A673 (cell line): ENCODE measurements around the gene HPS1. TPM values are rescaled to one million over a fixed set of nuclear protein-coding genes. Genes with fewer than 3 reads are reported as not detected.

Experiments used
- BruUV-seq: library from RNA; stranded (reverse); fragments of 400-500 nt; replicated peaks from 2 replicates; lab custom pipeline; 2021; lab: Mats Ljungman, UMichigan
- CTCF ChIA-PET: fragments of 300-600 bp; sonication (Branson Sonifier 250); formaldehyde crosslinking; loops from one replicate; lab custom pipeline; 2022; ENCODE audit warnings: antibody characterized with exemption; lab: Charles Lee
- POLR2A ChIA-PET: fragments of 300-600 bp; sonication (Branson Sonifier 250); formaldehyde crosslinking; loops from one replicate; lab custom pipeline; 2022; ENCODE audit warnings: antibody characterized with exemption; ENCODE audit not compliant: low non-redundant PET; lab: Charles Lee
- DNase-seq: peaks from one replicate; pipeline ENCODE4 v3.0.0-alpha.2; 2015; ENCODE audit warnings: low spot score
- H3K27ac ChIP-seq: fragments of 200-600 bp; sonication (generic); 2 replicates; pipeline ENCODE4 v1.5.1; 2016; ENCODE audit warnings: mixed run types, low read depth, mild to moderate bottlenecking, mixed read lengths, antibody characterized with exemption, low read length; ENCODE audit not compliant: poor library complexity, severe bottlenecking
- H3K27me3 ChIP-seq: fragments of 200-600 bp; sonication (generic); replicated peaks from 2 replicates; pipeline ENCODE4 v1.6.1; 2017; ENCODE audit warnings: mixed run types, low read depth, mild to moderate bottlenecking, mixed read lengths, antibody characterized with exemption, low read length; ENCODE audit not compliant: insufficient read depth, poor library complexity
- H3K36me3 ChIP-seq: fragments of 200-600 bp; sonication (generic); 2 replicates; pipeline ENCODE4 v1.6.1; 2016; ENCODE audit warnings: mixed run types, mild to moderate bottlenecking, mixed read lengths, antibody characterized with exemption, low read length; ENCODE audit not compliant: insufficient read depth, poor library complexity, severe bottlenecking
- H3K4me1 ChIP-seq: fragments of 200-600 bp; sonication (generic); 2 replicates; pipeline ENCODE4 v1.6.1; 2017; ENCODE audit warnings: mixed run types, mild to moderate bottlenecking, mixed read lengths, antibody characterized with exemption, low read length; ENCODE audit not compliant: insufficient read depth, poor library complexity, severe bottlenecking
- H3K4me3 ChIP-seq: fragments of 200-600 bp; sonication (generic); 2 replicates; pipeline ENCODE4 v1.5.1; 2016; ENCODE audit warnings: low read depth, mixed run types, mild to moderate bottlenecking, mixed read lengths, low read length; ENCODE audit not compliant: poor library complexity, severe bottlenecking
- H3K9me3 ChIP-seq: fragments of 200-600 bp; sonication (generic); 2 replicates; pipeline ENCODE4 v1.6.1; 2016; ENCODE audit warnings: mixed run types, low read depth, mild to moderate bottlenecking, mixed read lengths, antibody characterized with exemption, low read length; ENCODE audit not compliant: poor library complexity, severe bottlenecking
- EZH2 ChIP-seq: fragments of 200-600 bp; sonication (generic); IDR thresholded peaks from 2 replicates; pipeline ENCODE4 v1.6.1; 2017; ENCODE audit warnings: borderline replicate concordance, low read depth, mild to moderate bottlenecking, mixed read lengths, antibody characterized with exemption, low read length; ENCODE audit not compliant: poor library complexity, severe bottlenecking
- intact Hi-C: fragments of 100-400 bp; cut with micrococcal nuclease; formaldehyde crosslinking; loops from one replicate; pipeline ENCODE4 v1.10.0; 2022; ENCODE audit not compliant: unreplicated experiment
- total RNA-seq: library from RNA; stranded (reverse); gene quantifications from 2 replicates; pipeline ENCODE4 v1.2.3, GENCODE V29; 2021
- TF ChIP-seq, protein P1 (sequence below): fragments of 300-800, 200-600 bp; sonication (generic); conservative IDR thresholded peaks from 2 replicates; pipeline ENCODE4 v1.5.1; 2017; ENCODE audit warnings: low read depth, mild to moderate bottlenecking, antibody characterized with exemption, low read length, moderate library complexity, mixed read lengths

The HPS1 gene
- total RNA-seq, 1 experiment from 2014 or later: 40.6 TPM

DNA sequence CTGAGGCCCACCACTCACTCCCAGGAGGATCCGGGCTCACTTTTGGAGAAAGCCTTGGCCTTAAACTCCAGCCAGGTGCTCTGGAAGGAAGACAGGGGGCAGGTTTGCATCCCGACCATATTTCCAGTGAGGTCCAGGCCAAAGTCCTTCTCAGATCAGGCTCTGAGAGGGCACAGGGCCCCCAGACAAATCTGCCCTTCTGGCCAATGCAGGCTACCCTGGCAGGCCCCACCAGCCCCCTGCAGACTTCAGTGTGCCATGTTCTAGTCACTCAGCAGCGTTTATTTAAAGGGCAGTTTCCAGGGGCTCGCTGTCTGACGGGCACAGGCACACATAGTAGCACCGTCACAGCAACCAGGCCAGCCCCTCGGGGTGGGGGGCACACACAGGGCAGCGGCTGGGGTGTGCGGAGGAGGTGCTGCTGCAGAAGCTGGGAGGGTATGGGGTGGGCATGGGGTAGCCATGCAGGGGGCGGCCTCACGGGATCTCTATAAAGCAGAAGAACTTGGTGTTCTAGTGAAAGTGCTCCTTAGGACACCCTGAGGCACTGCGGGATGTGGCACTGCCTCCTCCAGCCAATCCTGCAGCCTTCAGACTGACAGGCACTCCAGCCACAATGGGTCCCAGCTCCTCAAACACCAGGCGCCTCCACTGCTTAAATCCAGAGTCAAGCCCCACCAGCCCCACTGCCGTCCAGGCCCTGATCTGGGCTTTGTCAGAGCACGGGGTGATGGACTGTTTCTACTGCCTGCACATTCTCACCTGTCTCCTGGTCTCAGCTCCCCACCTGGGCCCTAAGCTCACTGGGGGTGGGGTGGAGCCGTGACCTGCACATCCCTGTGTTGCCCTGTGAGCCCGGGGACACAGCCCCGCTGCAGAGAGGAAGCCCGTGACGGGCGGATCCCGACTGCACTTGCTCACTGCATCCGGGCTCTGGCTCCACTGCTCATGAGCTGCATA is 22.2 kb downstream of the HPS1 start:
- Histone ChIP-seq H3K36me3 (no peaks in the 10 kb centered on the region), H3K4me3 (no peak overlapping the region), H3K27ac (no peak overlapping the region), H3K27me3 (no peaks in the 10 kb centered on the region), H3K9me3 (no peaks in the 10 kb centered on the region), H3K4me1 (no peaks in the 10 kb centered on the region)
- DNase-seq: no peak
- ChIA-PET CTCF (interaction anchor here (0.8 to 1.4 kb wide), 2 partner anchors 10 to 36 kb away, joined by 3 to 7 read pairs; partner anchors contain the start of gene PYROXD2), POLR2A (no interaction called here)
- TF ChIP-seq, protein P1, sequence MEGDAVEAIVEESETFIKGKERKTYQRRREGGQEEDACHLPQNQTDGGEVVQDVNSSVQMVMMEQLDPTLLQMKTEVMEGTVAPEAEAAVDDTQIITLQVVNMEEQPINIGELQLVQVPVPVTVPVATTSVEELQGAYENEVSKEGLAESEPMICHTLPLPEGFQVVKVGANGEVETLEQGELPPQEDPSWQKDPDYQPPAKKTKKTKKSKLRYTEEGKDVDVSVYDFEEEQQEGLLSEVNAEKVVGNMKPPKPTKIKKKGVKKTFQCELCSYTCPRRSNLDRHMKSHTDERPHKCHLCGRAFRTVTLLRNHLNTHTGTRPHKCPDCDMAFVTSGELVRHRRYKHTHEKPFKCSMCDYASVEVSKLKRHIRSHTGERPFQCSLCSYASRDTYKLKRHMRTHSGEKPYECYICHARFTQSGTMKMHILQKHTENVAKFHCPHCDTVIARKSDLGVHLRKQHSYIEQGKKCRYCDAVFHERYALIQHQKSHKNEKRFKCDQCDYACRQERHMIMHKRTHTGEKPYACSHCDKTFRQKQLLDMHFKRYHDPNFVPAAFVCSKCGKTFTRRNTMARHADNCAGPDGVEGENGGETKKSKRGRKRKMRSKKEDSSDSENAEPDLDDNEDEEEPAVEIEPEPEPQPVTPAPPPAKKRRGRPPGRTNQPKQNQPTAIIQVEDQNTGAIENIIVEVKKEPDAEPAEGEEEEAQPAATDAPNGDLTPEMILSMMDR: no peak
- TF ChIP-seq EZH2: no peak
- intact Hi-C loops: loop anchor here (10.0 kb wide), 1 partner anchor 180 kb away; no protein-coding TSS in a partner anchor
- BruUV-seq: no TSS peak

DNA sequence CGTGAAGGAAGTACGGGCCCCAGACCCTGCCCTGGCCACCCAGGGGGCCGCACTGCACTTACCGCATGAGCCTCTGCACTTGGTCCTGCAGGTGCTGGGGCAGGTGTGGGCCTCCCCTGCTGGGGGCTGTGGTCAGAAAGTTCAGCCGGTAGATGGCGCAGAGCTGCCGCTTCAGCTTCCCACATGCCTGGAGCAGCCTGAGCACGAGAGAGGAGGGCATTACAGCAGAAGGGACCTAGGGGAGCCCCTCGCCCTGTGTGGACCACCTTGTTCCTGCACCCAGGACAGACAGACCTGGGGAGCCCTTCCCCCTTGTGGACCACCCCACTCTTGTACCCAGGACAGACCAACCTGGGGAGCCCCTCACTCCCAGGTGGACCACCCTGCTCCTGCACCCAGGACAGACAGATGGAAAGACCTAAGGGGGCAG is 23.0 kb downstream of the HPS1 start:
- Histone ChIP-seq H3K9me3 (no peaks in the 10 kb centered on the region), H3K4me3 (no peak overlapping the region), H3K4me1 (no peaks in the 10 kb centered on the region), H3K36me3 (no peaks in the 10 kb centered on the region), H3K27me3 (no peaks in the 10 kb centered on the region), H3K27ac (no peak overlapping the region)
- intact Hi-C loops: loop anchor here (10.0 kb wide), 1 partner anchor 179 kb away; no protein-coding TSS in a partner anchor
- TF ChIP-seq EZH2: no peak
- TF ChIP-seq, protein P1: no peak
- ChIA-PET CTCF (no interaction called here), POLR2A (no interaction called here)
- BruUV-seq: no TSS peak
- no peak for DNase-seq

DNA sequence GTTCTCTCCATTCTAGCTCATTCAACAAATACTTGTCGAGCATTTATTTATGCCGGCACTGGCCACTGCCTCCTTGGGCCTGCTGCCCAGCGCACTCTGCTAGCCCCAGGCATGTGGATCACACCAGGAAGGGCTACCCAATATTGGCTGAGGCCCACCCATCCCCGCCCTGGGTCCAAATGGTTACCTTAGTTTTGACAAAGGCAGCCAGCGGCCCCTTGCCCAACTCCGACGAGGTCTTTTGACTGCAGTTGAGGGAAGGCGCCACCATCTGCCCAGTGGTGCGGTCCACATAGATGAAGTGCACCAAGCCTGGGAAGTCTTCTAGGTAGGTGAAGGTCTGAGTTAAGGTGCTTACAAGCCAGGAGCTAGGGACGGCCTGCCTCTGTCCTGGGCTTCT is 24.6 kb downstream of the HPS1 start:
- intact Hi-C loops: loop anchor here (10.0 kb wide), 1 partner anchor 177 kb away; no protein-coding TSS in a partner anchor
- no TSS peak for BruUV-seq
- no peak overlapping the region for H3K4me3 ChIP-seq
- POLR2A ChIA-PET: no interaction called here
- no peaks in the 10 kb centered on the region for H3K9me3 ChIP-seq
- no peak for DNase-seq
- CTCF ChIA-PET: no interaction called here
- no peaks in the 10 kb centered on the region for H3K36me3 ChIP-seq
- TF ChIP-seq EZH2: no peak
- TF ChIP-seq, protein P1: no peak
- H3K27ac ChIP-seq: no peak overlapping the region
- no peaks in the 10 kb centered on the region for H3K27me3 ChIP-seq
- no peaks in the 10 kb centered on the region for H3K4me1 ChIP-seq
